Mesendoderm (in vitro differentiated cells): ENCODE measurements around the gene CCSER2.
A peak's percentile ranks its signal among the peaks of the same experiment; 100 is the strongest.
"Not testable (repeated sequence)": the region's sequence is repeated elsewhere in the genome, so short reads cannot be mapped to it uniquely, and the experiment has no call there.

Source experiments
- DNase-seq: peaks from one replicate; pipeline ENCODE4 v3.0.0; 2013
- H2AK5ac ChIP-seq: 2 replicates; pipeline ENCODE4 v1.6.1; 2013; ENCODE audit warnings: low read length, inconsistent platforms
- H2BK120ac ChIP-seq: 2 replicates; pipeline ENCODE4 v1.6.1; 2013; ENCODE audit warnings: low read depth, mild to moderate bottlenecking, low read length, moderate library complexity, mixed read lengths
- H2BK15ac ChIP-seq: replicated peaks from 2 replicates; pipeline ENCODE4 v1.6.1; 2013; ENCODE audit warnings: low read depth, mild to moderate bottlenecking, moderate library complexity
- H2BK5ac ChIP-seq: 2 replicates; pipeline ENCODE4 v1.6.1; 2013; ENCODE audit warnings: low read length, inconsistent platforms
- H3K18ac ChIP-seq: 2 replicates; pipeline ENCODE4 v1.6.1; 2013; ENCODE audit warnings: mild to moderate bottlenecking, low read length, mixed read lengths
- H3K23ac ChIP-seq: one replicate; pipeline ENCODE4 v1.6.1; 2013; ENCODE audit warnings: low read length
- H3K27ac ChIP-seq: 2 replicates; pipeline ENCODE4 v1.5.1; 2013; ENCODE audit warnings: low read depth, mild to moderate bottlenecking, inconsistent platforms, low read length, moderate library complexity
- H3K27me3 ChIP-seq: 2 replicates; pipeline ENCODE4 v1.6.1; 2013; ENCODE audit warnings: low read length, control low read depth, mild to moderate bottlenecking, inconsistent platforms; ENCODE audit not compliant: insufficient read depth, poor library complexity
- H3K36me3 ChIP-seq: 2 replicates; pipeline ENCODE4 v1.6.1; 2013; ENCODE audit warnings: low read length, inconsistent platforms; ENCODE audit not compliant: control insufficient read depth, insufficient read depth
- H3K4ac ChIP-seq: one replicate; pipeline ENCODE4 v1.6.1; 2013; ENCODE audit warnings: low read depth, mild to moderate bottlenecking, low read length, moderate library complexity
- H3K4me1 ChIP-seq: 2 replicates; pipeline ENCODE4 v1.6.1; 2013; ENCODE audit warnings: low read depth, low read length, inconsistent platforms; ENCODE audit not compliant: control insufficient read depth
- H3K4me2 ChIP-seq: 2 replicates; pipeline ENCODE4 v1.6.1; 2013; ENCODE audit warnings: low read length
- H3K4me3 ChIP-seq: 2 replicates; pipeline ENCODE4 v1.5.1; 2013; ENCODE audit warnings: mild to moderate bottlenecking, low read length
- H3K56ac ChIP-seq: one replicate; pipeline ENCODE4 v1.6.1; 2013; ENCODE audit warnings: low read length
- H3K79me1 ChIP-seq: 2 replicates; pipeline ENCODE4 v1.6.1; 2013; ENCODE audit warnings: low read length, inconsistent platforms
- H3K79me2 ChIP-seq: 2 replicates; pipeline ENCODE4 v1.6.1; 2013; ENCODE audit warnings: mild to moderate bottlenecking, low read length; ENCODE audit not compliant: control insufficient read depth, insufficient read depth
- H3K9ac ChIP-seq: 2 replicates; pipeline ENCODE4 v1.6.1; 2013; ENCODE audit warnings: low read length, inconsistent platforms
- H4K5ac ChIP-seq: one replicate; pipeline ENCODE4 v1.6.1; 2013; ENCODE audit warnings: low read length
- H4K8ac ChIP-seq: one replicate; pipeline ENCODE4 v1.6.1; 2013; ENCODE audit warnings: low read depth, mild to moderate bottlenecking, control low read depth, low read length, moderate library complexity
- WGBS: extraction: QIAGEN DNeasy Blood & Tissue Kit; methylation state at CpG from one replicate; pipeline ENCODE4 v1.1.7; 2013; ENCODE audit warnings: low lambda C conversion rate, missing lambda C conversion rate; ENCODE audit not compliant: insufficient coverage; ENCODE audit errors: extremely low coverage; 5-methylcytosine and 5-hydroxymethylcytosine counted together

CCSER2 gene

GRCh38 chr10:84447701-84448400, 119.5 kb downstream of the CCSER2 start:
- no peak overlapping the region for H3K9ac ChIP-seq
- H3K79me1 ChIP-seq = no peaks in the 10 kb centered on the region
- no peak overlapping the region for H3K18ac ChIP-seq
- H3K27me3 ChIP-seq = no peaks in the 10 kb centered on the region
- H3K27ac ChIP-seq = no peak overlapping the region
- no peak overlapping the region for H3K4me2 ChIP-seq
- no peak overlapping the region for H2BK15ac ChIP-seq
- DNase-seq = no peak
- H2BK5ac ChIP-seq = no peak overlapping the region
- no peak overlapping the region for H4K5ac ChIP-seq
- H4K8ac ChIP-seq = no peak overlapping the region
- no peak overlapping the region for H3K23ac ChIP-seq
- no peaks in the 10 kb centered on the region for H3K36me3 ChIP-seq
- H3K4ac ChIP-seq = no peak overlapping the region
- H2AK5ac ChIP-seq = no peak overlapping the region
- H3K79me2 ChIP-seq = no peaks in the 10 kb centered on the region
- no peaks in the 10 kb centered on the region for H3K4me1 ChIP-seq
- H3K4me3 ChIP-seq = no peak overlapping the region
- WGBS = no CpG with 5 or more reads among the region's 8 CpGs
- H2BK120ac ChIP-seq = no peak overlapping the region
- no peak overlapping the region for H3K56ac ChIP-seq

- H2BK120ac ChIP-seq, H3K79me2 ChIP-seq, H3K27me3 ChIP-seq, H3K56ac ChIP-seq, H2BK5ac ChIP-seq, H4K8ac ChIP-seq, H3K4ac ChIP-seq, H3K4me3 ChIP-seq, H3K9ac ChIP-seq, H3K4me2 ChIP-seq, H3K18ac ChIP-seq, H3K23ac ChIP-seq, H3K27ac ChIP-seq, H4K5ac ChIP-seq, H3K36me3 ChIP-seq, H2AK5ac ChIP-seq, H3K4me1 ChIP-seq, H3K79me1 ChIP-seq, H2BK15ac ChIP-seq: not testable (repeated sequence)
- DNase-seq = peak; percentile 22
- WGBS = no CpG with 5 or more reads among the region's 7 CpGs
Measured at GRCh38 chr10:84449351-84449750, 121.0 kb downstream of the CCSER2 start.

- no peak overlapping the region for H3K23ac ChIP-seq
- no peak overlapping the region for H3K4ac ChIP-seq
- H3K4me3 ChIP-seq = no peak overlapping the region
- no peaks in the 10 kb centered on the region for H3K4me1 ChIP-seq
- H3K18ac ChIP-seq = no peak overlapping the region
- no peaks in the 10 kb centered on the region for H3K27me3 ChIP-seq
- no peak overlapping the region for H3K27ac ChIP-seq
- no peak overlapping the region for H4K5ac ChIP-seq
- H2BK5ac ChIP-seq = no peak overlapping the region
- no peak overlapping the region for H2BK15ac ChIP-seq
- no peak overlapping the region for H2BK120ac ChIP-seq
- no peak overlapping the region for H4K8ac ChIP-seq
- no CpG with 5 or more reads among the region's 1 CpG for WGBS
- peak; percentile 16 for DNase-seq
- H3K79me1 ChIP-seq = no peaks in the 10 kb centered on the region
- H3K56ac ChIP-seq = no peak overlapping the region
- H3K79me2 ChIP-seq = no peaks in the 10 kb centered on the region
- no peak overlapping the region for H3K9ac ChIP-seq
- H3K4me2 ChIP-seq = no peak overlapping the region
- no peaks in the 10 kb centered on the region for H3K36me3 ChIP-seq
- H2AK5ac ChIP-seq = no peak overlapping the region
Measured at GRCh38 chr10:84452003-84452402, 123.6 kb downstream of the CCSER2 start.

GRCh38 chr10:84453303-84453702, 124.9 kb downstream of the CCSER2 start:
- H3K56ac ChIP-seq = no peak overlapping the region
- WGBS = no CpG with 5 or more reads among the region's 6 CpGs
- no peak overlapping the region for H3K4ac ChIP-seq
- H3K18ac ChIP-seq = no peak overlapping the region
- no peak overlapping the region for H2BK15ac ChIP-seq
- DNase-seq = no peak
- no peaks in the 10 kb centered on the region for H3K36me3 ChIP-seq
- H3K23ac ChIP-seq = no peak overlapping the region
- no peaks in the 10 kb centered on the region for H3K4me1 ChIP-seq
- H4K8ac ChIP-seq = no peak overlapping the region
- H3K4me2 ChIP-seq = no peak overlapping the region
- H3K9ac ChIP-seq = no peak overlapping the region
- H3K4me3 ChIP-seq = no peak overlapping the region
- no peaks in the 10 kb centered on the region for H3K27me3 ChIP-seq
- no peaks in the 10 kb centered on the region for H3K79me2 ChIP-seq
- H2AK5ac ChIP-seq = no peak overlapping the region
- no peak overlapping the region for H2BK120ac ChIP-seq
- no peak overlapping the region for H4K5ac ChIP-seq
- no peaks in the 10 kb centered on the region for H3K79me1 ChIP-seq
- no peak overlapping the region for H3K27ac ChIP-seq
- no peak overlapping the region for H2BK5ac ChIP-seq

- H3K4me3 ChIP-seq = no peak overlapping the region
- no peak overlapping the region for H3K4me2 ChIP-seq
- H3K27ac ChIP-seq = no peak overlapping the region
- H3K23ac ChIP-seq = no peak overlapping the region
- no peak overlapping the region for H3K56ac ChIP-seq
- H4K5ac ChIP-seq = no peak overlapping the region
- no peaks in the 10 kb centered on the region for H3K27me3 ChIP-seq
- no peak overlapping the region for H3K9ac ChIP-seq
- H2BK120ac ChIP-seq = no peak overlapping the region
- WGBS = no CpG with 5 or more reads among the region's 2 CpGs
- H2BK15ac ChIP-seq = no peak overlapping the region
- no peak overlapping the region for H4K8ac ChIP-seq
- no peak for DNase-seq
- no peak overlapping the region for H2BK5ac ChIP-seq
- H3K4ac ChIP-seq = no peak overlapping the region
- H3K79me2 ChIP-seq = no peaks in the 10 kb centered on the region
- H3K18ac ChIP-seq = no peak overlapping the region
- H2AK5ac ChIP-seq = no peak overlapping the region
- H3K4me1 ChIP-seq = no peaks in the 10 kb centered on the region
- no peaks in the 10 kb centered on the region for H3K79me1 ChIP-seq
- H3K36me3 ChIP-seq = no peaks in the 10 kb centered on the region
Measured at GRCh38 chr10:84456126-84456525, 127.7 kb downstream of the CCSER2 start.

- Histone ChIP-seq H3K4ac (no peak overlapping the region), H3K4me3 (no peak overlapping the region), H3K27me3 (no peaks in the 10 kb centered on the region), H2AK5ac (no peak overlapping the region), H4K5ac (no peak overlapping the region), H4K8ac (no peak overlapping the region), H3K27ac (no peak overlapping the region), H3K4me1 (peaks cover 4% of the 10 kb centered on the region), H3K18ac (no peak overlapping the region), H2BK120ac (no peak overlapping the region), H2BK5ac (no peak overlapping the region), H3K9ac (no peak overlapping the region), H3K79me2 (no peaks in the 10 kb centered on the region), H3K36me3 (no peaks in the 10 kb centered on the region), H3K4me2 (no peak overlapping the region), H3K56ac (no peak overlapping the region), H3K23ac (no peak overlapping the region), H3K79me1 (no peaks in the 10 kb centered on the region), H2BK15ac (no peak overlapping the region)
- no peak for DNase-seq
Measured at GRCh38 chr10:84460520-84460919, 132.1 kb downstream of the CCSER2 start.
